ENCODE measurements around the gene LAMB1.

Gene LAMB1

DNA sequence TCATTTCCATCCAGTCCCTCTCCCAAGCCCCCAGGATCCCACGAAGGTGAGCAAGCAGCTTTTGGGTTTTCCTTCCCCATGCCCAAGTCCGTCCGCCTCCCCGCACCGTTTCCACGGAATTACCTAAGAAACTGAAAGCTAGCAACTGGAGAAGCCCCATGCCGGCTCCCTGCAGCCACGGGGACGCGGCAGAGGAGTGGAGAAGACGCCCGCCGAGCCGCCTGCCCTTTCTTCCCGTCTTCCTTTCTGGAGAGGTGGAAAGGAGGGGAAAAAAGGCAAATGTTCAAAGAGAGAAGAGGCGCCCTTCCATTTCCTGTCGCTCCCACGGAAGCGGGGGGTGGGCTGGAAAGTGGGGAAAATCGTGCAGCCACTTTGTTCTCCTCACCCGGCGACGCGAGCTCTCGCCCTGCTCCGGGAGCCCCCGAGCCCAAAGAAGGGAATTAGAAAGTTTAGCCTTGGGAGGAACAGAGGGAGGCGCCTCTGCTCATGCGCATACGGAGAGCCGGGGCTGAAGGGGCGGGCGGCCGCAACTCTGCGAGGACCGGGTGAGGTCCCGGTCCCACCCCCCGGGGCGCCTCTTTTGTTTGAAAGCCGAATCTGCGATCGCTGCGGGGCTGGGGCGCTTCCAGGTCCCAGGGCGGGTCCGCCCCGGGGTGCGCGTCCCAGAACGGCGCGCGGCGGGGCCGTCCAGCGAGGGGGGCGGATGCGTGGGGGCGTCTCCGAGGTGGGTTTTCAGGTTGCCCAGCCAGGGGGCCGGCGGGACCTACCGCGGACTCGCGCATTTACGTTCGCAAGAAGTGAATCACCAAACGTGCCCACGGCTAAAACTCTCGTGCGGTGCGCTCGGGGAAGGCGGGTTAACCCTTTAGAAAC, at the start of gene LAMB1:
TSS of gene LAMB1 (minus strand) at position 436 of the 873 bp plus-strand sequence. CDS start at position 160, 276 bp downstream.
- H3K27ac ChIP-seq = peak within 1 kb of the TSS; percentile 95
- TF ChIP-seq, protein P1, sequence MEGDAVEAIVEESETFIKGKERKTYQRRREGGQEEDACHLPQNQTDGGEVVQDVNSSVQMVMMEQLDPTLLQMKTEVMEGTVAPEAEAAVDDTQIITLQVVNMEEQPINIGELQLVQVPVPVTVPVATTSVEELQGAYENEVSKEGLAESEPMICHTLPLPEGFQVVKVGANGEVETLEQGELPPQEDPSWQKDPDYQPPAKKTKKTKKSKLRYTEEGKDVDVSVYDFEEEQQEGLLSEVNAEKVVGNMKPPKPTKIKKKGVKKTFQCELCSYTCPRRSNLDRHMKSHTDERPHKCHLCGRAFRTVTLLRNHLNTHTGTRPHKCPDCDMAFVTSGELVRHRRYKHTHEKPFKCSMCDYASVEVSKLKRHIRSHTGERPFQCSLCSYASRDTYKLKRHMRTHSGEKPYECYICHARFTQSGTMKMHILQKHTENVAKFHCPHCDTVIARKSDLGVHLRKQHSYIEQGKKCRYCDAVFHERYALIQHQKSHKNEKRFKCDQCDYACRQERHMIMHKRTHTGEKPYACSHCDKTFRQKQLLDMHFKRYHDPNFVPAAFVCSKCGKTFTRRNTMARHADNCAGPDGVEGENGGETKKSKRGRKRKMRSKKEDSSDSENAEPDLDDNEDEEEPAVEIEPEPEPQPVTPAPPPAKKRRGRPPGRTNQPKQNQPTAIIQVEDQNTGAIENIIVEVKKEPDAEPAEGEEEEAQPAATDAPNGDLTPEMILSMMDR (conservative IDR thresholded peaks at IDR 0.05) = no peak; the same call in 1 of the 2 replicates

DNA sequence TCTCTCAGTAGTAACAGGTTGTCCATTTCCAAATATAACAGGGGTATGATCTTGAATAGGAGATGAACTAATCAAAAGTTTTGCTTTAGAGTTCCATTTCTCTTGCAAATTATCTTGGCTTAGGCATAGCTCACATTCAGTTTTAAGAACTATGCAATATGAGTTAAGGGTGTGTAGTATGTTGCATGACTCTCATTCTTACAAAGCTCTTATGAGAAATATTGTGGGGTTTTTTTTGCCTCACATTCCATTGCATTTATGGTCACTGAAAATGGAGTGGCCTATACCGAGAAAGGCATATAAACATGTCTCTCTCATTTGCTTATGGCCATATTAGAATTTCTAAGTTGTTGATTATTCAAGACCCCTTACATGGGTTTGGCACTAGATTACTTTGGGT, 48.5 kb upstream of the LAMB1 start:
- H3K27ac ChIP-seq = no peak overlapping the region

DNA sequence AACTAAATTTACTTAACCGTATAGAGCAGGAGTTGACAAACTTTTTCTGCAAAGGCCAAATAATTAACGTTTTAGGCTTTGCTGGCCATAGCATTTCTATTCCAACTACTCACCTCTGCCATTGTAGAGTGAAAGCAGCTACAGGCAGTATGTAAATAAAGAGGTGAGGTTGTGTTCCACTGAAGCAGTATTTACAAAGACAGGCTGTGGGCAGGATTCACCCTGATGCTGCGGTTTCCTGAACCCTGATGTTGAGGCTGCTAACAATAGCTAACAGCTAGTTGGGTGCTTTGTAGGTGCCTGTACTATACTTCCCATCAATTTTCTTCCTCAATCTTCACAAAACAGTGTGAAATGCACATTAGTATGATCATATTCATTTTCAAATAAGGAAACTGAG, 47.0 kb upstream of the LAMB1 start:
- TF ChIP-seq, protein P1 (conservative IDR thresholded peaks at IDR 0.05) = no peak
- H3K27ac ChIP-seq = no peak overlapping the region

More for the DNA sequence above, 48.5 kb upstream of the LAMB1 start:
- TF ChIP-seq, protein P1 (conservative IDR thresholded peaks at IDR 0.05) = no peak

DNA sequence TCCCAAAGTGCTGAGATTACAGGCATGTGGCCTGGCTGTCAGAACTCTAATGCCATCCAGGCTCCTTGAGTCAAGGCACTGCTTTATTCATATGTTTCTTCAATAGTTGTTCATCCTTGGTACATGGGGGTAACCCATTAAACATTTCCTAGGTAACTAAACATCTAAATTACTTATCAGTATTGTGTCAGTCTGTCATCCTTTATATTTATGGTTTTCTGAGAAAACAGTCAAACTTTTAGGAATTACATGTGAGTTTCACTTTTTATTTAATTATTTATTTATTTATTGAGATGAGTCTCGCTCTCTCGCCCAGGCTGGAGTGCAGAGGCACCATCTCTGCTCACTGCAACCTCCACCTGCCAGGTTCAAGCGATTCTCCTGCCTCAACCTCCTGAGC, 45.5 kb upstream of the LAMB1 start:
- TF ChIP-seq, protein P1 (conservative IDR thresholded peaks at IDR 0.05) = no peak
- H3K27ac ChIP-seq = no peak overlapping the region

DNA sequence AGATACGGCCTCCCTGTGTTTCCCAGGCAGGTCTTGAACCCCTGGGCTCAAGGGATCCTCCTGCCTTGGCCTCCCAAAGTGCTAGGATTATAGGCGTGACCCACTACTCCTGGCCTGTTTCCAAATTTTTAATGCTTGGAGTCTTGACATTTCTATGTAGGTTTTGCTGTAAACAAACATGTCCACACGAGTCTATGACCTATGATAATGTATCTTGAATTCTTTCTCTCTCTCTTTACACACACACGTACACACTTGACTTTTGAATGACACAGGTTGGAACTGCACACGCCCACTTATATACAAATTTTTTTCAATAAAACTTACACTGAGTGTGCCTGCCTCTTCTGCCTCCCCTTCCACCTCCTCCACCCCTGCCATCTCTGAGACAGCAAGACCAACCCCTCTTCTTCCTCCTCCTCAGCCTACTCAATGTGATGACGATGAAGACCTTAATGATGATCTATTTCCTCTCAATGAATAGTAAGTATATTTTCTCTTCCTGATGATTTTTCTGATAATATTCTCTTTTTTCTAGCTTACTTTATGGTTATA, 44.1 kb upstream of the LAMB1 start:
- no peak overlapping the region for H3K27ac ChIP-seq
- TF ChIP-seq, protein P1 (conservative IDR thresholded peaks at IDR 0.05) = no peak

DNA sequence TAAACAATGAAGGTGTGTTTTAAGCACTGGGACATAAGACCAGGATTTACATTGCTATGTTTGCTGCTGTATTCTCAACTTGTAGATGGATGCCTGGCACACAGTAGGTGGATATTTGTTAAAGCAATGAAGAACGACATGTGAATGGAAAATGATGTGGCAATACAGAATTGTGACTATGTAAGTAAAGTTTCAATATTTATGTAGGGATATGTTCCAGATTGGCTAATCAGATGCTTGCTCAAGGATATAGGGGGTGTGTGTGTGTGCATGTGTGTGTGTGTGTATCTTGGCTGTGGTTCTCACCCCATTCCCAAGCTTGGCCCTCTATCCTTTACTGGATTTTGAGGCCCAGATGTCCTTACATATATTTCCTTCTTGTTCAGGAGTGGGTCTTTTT, 42.7 kb upstream of the LAMB1 start:
- no peak overlapping the region for H3K27ac ChIP-seq
- TF ChIP-seq, protein P1 (conservative IDR thresholded peaks at IDR 0.05) = no peak

DNA sequence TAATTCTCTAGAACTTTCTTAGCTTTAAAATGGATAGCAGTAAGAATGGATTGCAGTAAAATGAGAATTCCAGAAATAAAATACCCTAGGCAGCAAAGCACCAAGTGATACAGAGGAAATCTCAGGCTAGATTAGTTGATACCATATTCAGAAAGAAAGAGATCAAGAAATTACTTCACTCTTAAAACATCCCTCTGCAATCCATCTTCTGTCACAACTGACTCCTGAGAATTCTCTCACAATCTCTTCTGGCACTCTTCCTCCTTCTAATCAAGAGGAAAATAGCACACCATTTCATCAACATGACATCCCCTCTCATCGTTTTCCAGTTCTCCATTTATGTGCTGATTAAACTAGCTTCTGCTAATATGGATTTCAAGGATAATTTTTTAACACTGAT, 42.2 kb upstream of the LAMB1 start:
- TF ChIP-seq, protein P1 (conservative IDR thresholded peaks at IDR 0.05) = no peak
- no peak overlapping the region for H3K27ac ChIP-seq
